ENCODE results near the gene OR10H3.
A peak's percentile ranks its signal among the peaks of the same experiment; 100 is the strongest.
"Not testable (repeated sequence)": the region's sequence is repeated elsewhere in the genome, so short reads cannot be mapped to it uniquely, and the experiment has no call there.

The OR10H3 gene, protein sequence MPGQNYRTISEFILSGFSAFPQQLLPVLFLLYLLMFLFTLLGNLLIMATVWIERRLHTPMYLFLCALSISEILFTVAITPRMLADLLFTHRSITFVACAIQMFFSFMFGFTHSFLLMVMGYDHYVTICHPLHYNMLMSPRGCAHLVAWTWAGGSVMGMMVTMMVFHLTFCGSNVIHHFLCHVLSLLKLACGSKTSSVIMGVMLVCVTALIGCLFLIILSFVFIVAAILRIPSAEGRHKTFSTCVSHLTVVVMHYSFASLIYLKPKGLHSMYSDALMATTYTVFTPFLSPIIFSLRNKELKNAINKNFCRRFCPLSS

DNA sequence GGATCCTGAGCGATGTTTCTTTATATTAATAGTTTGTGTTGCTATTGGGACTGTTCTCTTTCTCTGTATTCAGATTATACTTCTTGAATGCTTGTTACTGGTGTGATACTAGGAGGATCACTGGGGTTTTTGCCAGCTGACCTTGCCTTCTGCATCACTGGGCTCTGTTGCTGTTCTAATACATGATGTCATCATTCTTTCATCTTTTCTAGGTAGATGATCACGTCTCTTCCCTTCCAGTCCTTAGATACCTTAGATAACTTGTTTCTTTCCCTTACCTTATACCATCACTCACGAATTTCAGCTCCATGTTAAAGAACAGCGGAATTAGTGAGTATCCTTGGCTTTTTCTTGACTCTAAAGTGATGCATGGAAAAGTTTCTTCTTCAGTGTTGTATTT, at the start of gene OR10H3:
Gene OR10H3, plus strand, starts transcription at position 264 of the 400 bp plus-strand sequence. CDS start 3,408 bp downstream, outside the sequence.
- no peak for DNase-seq

DNA sequence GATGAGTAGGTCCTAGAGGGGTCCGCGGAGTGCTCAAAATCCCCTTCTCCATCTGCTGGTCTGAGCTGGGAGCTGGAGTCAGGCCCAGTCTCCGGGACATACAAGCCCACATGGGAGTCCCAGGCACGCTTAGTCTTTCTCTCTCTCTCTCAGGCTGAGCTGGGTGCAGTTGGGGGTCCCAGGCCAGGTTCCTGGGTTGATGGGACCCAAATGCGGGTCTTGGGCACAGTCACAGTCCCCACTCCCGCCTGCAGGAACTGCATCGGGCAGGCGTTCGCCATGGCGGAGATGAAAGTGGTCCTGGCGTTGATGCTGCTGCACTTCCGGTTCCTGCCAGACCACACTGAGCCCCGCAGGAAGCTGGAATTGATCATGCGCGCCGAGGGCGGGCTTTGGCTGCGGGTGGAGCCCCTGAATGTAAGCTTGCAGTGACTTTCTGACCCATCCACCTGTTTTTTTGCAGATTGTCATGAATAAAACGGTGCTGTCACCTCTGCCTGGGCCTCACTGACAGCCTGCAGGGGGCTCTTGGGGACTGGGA, 41.1 kb upstream of the OR10H3 start:
- DNase-seq = no peak

DNA sequence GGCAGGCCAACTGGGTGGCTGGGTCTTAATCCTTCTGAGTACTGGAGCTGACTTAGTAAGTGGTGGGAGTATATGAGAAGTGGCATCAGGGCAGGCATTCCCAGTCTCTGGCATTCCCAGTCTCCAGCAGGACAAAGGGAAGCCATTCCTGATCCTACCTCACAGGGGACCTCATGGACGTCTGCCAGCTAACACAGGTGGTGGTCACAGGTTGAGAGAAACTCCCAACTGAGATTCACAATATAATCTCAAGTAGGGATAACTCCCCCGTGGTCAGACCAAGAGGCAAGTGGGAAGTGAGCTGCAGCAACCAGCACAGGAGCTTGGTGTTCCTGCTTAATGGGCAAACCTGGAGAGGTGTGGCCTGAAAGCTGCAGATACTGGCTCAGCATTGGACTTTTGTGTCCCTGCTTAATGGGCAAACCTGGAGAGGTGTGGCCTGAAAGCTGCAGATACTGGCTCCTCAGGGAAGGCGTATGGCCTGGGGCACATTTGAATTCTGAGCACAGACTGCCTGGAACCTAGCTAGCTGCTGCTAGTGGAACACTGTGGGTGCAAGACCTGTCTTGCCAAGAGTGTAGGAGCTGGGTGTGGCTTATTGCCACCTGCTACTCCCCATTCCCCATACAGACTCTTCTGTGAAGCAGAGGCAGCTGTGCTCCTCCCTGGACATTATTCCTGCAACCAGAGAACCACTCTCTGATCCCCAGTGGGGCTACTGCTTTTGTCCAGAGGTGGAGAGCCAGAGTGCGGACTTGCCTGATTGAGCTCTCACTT, 35.8 kb upstream of the OR10H3 start:
- DNase-seq = no peak

DNA sequence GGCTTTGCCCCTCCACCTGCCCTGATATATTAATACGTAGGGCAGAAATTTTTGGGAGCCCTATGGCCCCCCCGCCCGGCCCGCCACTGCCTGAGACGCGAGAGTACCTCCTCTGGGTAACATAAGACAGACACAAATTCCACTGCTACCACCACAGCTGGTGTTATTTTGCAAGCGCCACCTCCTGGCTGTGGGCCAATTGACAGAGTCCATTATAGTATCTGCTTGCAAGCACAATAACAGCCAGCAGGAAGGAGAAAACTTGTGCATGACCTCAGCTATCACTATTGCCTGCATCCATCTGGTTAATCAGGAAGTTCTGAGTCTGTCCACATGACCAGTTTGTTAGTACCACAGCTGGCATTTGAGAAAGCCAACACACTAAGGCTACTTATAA, 35.3 kb upstream of the OR10H3 start:
- peak; percentile 9 for DNase-seq

DNA sequence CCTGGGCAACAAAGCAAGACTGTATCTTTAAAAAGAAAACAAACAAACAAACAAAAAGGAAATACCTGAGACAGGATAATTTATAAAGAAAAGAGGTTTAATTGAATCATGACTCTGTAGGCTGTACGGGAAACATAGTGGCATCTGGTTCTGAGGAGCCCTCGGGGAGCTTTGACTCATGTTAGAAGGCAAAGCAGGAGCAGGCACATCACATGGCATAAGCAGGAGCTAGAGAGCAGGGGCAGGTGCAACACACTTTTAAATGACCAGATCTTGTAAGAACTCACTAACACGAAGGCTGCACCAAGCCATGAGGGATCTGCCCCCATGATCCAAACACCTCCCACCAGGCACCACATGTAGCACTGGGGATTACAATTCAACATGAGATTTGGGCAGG, 23.1 kb upstream of the OR10H3 start:
- no peak for DNase-seq

DNA sequence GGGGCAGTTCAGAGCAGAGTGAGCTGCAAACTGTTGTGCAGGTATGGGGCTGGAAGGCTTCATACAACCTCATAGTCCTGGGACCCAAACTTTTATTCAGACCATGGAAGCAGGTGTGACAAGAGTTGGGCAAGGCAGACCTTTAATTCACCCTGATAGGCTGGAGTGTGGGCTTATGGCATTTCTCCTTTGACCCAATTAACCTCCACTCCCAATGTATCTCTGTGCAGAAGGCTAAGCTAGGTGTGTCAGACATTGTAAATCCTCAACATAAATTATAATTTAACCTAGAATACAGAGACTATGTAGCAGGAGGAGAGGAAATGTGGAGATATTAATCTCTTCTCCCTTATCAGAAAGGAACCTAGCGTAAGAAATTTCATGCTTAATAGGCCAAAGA, 22.1 kb upstream of the OR10H3 start:
- DNase-seq = no peak

DNA sequence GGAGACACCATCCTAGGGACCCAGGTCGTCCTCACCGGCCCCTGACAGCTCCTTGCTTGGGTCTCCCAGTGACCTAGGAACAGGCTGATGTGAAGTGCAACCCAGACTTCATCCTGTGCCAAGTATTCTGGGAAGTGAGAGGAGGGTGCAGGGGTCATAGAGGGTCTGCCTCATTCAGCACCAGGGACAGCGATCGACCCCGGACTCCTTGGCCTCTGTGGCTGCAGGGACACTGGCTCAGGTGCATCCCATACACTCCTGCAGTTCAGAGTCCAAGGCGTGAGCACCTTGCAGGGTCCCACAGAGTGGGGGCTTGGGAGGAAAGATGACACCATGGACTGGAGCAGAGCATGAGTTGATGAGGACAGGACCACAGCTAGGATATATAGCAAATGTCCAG, 20.0 kb upstream of the OR10H3 start:
- DNase-seq = no peak

DNA sequence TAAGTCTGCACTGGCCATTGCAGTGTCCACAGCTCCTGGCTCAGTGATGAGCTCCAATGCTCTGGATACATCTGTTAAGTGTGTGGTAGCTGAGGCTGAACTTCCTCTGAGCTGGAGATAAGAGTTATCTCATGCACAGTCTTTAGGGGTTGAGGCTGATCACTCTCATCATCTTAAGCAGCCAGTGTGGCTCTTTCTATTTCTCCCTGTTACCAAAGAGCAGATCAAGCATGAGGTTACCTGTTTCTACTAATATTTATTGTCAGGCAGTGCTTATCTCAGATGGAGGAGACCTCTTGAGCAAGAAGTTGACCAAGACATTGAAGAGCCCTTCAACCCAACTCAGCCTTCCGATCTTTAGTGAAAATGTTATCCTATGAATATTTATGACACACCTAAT, 16.5 kb upstream of the OR10H3 start:
- DNase-seq = no peak

DNA sequence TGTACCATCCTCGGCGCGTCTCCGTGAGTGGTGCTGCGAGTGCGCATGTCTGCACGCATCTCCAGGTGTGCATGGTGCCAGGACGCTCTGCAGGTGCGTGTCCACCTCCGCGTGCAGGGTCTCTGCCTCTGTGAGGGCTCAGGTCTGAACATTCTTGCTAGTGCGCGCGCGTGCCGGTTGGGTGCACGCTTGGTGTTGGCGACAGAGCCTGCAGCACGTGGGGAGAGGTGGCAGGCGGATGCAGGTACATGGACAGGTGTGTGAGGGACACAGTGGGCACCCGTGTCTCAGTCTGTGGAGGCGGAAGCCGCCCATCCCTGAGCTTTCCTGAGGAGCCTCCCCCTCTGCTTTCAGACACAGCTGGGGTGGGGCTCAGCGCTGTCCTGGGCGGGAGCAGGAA, 14.8 kb upstream of the OR10H3 start:
- DNase-seq = no peak

DNA sequence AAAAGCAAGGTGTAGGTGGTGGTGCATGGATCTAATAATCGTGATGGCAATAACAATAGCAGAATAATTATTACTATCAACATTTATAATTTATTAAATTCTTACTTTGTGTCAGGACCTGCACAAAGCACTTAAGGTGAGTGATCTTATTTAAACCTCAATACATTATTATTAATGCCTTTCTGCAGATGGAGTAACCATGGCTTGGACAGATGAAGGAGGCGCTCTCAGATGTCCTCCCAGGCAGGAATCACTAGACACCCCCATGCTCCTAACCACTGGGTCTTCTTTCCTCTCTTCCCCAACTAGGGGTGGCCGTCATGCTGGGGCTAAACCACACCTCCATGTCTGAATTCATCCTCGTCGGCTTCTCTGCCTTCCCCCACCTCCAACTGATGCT, 10.1 kb upstream of the OR10H3 start, which contains the start of gene OR10H2:
Gene OR10H2, plus strand, starts transcription at position 301 of the 400 bp plus-strand sequence. Its CDS starts 20 bp downstream, at position 321.
- no peak for DNase-seq

DNA sequence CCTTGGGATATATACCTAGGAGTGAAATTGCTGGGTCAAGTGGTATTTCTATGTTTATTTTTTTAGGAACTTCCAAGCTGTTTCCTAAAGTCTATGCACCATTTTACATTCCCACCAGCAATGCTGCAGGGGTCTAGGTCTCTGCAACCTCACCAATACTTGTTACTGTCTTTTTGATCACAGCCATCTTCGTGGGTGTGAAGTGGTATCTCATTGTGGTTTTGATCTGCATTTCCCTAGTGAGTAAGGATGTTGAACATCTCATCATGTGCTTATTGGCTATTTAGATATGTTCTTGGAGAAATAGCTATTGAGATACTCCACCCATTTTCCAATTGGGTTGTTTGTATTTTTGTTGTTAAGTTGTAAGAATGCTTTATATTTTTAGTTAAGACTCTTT, 7.2 kb upstream of the OR10H3 start:
- DNase-seq = no peak

DNA sequence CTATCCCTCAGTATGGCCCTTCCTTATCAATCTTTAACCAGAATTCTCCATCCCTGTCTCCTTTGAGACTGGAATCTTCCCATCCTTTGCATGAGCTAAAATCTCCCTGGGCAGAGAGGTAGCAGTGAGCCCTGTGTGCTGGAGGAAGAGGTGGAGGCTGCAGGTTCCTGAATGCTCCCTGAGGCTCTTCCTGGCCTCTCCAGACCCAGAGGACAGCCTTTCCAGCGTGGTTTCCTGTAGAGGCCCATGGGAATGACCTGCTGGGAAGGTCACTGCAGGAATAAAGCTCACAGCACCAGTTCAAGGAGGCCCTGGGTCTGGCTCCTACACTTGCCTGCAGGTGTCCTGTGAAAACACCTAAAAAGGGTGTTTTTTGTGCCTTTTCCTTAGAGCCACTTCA, 5.4 kb upstream of the OR10H3 start:
- no peak for DNase-seq

DNA sequence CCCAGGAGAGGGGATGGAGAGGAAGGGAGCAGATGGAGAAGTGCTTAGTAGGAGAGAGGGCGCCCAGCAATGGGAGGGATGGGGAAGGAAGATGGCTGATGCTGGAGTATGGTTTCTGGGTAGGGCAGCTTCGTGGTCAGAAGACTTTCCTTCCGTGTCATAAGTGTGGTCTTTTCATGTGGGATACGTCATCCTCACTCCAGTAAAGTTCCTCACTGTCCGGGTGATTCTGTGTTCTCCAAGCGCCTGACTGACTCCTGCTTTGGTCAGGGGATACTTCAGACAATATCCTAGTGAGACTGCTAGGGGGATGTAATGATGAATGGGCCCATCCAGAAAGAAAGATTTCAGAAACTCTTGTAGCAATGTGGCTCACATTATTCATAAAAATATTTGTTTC, 3.9 kb upstream of the OR10H3 start:
- DNase-seq = no peak

DNA sequence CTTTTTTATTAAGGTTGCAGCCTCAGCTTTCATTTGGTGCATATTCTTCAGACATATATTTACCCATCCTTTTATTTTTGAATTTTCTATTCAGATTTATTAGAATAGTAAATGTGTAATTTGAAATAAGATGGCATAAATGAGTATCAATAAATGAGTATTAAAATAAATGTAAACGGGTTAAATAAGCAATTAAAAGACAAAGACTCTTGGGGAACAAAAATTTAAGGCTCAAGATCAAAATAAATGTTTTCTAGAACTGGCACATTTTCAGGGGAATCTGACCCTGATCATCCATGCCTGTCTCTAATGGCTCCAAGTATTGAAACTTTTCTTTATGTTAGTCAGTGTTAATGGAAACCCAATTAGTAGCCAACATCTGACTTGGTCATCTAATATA, 3.0 kb downstream of the OR10H3 start:
- DNase-seq = no peak

DNA sequence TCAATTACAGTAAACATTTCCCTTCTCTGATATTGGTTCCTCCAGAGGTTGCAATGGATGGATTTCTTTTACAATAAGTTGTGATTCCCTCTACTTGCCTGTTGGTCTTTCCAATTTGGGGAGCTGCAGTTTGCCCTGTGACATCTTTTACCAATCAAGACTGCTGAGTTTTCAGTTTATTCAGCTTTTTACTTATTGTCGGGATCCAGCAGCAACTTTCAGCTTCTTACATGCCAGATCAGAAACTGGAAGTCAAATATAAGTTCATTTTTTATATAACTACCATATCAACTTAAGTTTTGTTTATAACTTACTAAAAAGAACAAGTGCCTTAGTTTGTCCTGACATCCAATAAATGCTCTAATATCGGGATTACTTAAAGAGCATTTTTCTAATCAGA, 10.5 kb downstream of the OR10H3 start:
- DNase-seq = no peak

DNA sequence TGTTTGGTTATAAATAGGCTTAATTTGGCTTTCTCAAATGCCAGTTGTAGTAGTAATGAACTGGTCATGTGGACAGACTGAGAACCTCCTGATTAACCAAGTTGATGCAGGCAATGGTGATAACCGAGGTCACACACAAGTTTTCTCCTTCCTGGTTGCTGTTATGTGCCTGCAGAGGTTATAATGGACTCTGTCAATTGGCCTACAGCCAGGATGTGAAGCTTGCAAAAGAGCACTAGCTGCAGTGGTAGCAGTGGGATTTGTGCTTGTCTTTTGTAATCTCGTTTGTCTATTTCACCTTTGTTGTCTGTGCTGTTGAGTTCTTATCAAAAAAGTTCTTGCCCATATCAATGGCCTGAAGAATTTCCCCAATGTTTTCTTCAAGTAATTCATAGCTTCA, 20.6 kb downstream of the OR10H3 start:
- no peak for DNase-seq

DNA sequence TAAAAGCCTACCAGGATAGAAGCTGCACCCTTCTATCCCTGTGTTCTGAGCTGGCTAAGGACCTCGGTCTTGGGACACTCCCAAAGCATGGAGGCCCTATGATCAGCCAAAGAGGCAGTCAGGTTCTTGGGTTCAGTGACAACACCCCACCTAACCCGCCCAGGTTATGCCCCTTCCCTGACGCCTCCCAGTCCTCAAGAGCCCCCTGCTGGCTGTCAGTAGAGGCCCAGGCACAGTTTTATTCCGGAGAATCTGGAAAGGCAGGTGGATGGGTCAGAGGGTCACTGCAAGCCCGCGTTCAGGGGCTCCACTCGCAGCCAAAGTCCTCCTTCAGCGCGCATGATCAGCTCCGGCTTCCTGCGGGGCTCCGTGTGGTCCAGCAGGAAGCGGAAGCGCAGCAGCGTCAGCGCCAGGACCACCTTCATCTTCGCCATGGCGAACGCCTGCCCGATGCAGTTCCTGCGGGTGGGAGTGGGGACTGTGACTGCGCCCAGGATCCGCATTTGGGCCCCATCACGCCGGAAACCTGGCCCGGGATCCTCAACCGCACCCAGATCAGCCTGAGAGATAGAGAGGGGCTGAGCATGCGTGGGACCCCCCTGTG, 22.3 kb downstream of the OR10H3 start:
- DNase-seq = peak; percentile 2

DNA sequence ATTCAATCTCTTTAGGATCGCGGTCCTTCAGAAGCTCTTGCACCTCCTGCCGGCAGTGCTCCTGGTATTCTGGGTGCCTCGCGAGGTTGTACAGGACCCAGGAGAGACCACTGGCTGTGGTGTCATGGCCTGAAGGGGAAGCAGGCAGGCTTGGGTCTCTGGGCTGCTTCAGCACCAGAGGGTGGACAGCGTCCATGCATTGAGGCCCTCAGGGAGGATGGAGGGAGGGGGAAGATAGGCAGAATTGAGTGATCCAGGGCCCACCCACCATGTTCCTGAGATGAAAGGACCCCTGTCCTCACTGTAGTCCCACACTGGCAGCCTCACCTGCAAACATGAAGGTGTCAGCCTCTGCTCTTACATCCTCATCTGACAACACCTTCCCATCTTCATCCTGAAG, 31.8 kb downstream of the OR10H3 start:
- no peak for DNase-seq

DNA sequence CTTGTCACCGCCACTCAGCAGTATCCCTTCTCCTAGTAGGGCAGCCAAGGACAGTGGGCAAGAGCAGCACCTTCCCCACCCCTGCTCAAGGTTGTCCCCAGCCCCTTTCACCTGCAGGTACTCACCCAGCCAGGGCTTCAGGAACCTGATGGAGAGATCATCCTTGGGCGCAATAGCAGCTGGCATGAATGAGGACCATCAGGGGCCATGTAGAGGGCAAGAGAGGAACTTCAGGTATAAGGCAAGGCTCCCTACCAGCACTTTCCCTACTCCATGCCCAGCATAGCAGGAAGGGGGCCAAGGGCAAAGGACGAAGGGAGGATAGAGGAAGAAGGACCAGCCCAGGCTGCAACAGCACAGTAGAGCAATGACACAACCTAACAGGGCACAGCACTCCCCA, 36.4 kb downstream of the OR10H3 start:
- not testable (repeated sequence) for DNase-seq

DNA sequence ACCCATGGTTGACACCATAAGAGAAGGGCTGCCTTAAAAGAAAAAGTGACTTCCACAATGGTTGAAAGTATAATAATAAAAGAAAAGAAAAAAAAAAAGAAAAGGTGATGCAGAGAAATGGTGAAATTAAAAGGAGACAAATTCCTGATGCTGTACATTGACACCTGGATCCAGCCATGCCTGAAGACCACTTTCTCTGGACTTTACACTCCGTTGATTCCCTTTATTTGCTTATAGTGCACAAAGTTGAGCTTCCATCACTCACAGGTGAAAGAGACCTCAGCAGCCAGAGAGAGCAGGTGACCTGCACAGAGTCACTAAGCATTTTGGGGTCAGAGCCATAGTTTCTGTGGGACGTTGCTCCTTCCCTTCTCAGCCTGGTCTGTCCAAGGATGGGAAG, 37.5 kb downstream of the OR10H3 start:
- DNase-seq = no peak

DNA sequence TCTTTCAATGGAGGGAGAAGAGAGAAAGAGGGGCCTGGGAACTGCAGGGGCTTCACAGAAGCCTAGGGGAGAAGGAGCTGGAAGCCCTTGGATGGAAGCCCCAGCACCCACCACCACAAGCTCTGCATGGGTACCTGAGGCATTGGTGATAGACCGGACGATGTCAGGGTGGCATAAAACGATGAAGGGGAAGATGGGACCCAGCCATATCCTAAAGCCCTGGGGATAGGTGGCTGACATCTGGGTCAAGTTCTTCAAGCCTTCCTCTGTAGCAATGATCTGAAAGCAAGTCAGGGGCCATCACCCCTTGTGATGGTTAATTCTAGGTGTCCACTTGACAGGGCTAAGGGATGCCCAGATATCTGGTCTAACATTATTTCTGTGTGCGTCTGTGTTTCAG, 38.5 kb downstream of the OR10H3 start:
- DNase-seq = no peak

DNA sequence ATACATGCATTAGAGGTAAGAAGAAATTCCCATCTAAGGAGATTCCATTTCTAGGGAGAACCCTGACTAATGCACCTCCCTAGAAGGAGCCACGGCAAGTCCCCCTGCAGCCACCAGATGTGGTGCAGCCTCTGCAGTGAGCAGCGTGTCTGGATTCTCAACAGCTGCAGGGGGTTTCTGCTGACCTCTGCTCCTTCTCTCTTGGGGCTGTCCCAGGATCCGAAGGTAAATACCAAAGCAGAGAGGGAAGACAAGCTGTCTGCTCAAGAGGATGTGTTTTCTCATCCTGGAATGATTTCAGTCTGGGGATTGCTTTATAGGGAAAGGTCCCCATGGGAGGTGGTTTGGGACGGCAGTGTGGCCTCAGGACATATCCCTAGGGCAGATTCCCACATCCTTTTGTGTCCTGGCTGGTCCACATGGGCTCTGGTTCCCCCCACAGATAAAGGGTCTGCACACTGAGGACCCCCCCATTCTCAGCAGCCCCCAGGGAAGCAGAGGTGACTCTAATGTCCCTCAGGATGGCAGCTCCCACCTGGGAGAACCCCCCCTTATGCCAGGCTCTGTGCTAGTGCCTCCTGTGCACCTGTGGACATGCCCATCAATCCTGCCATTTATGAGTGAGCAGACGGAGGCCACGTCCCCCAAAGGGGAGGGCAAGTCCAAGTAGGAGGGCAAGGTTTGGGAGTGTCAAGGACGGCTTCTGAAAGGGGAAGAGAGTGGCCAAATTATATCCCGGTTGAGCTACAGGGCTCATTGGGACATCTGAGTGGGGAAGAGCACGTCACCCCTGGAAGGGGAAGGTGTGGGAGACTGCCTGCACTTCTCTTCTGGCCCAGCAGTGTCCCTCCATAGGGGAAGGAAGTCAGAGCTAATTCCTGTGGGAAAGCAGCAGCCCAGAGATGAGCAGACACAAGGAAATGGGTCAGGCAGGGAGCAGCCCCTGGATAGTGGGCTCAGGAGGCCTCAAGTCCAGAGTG, 39.5 kb downstream of the OR10H3 start:
- no peak for DNase-seq

Measured in activated CD4-positive, alpha-beta T cell treated with anti-CD3 and anti-CD28 coated beads, Interleukin-2, amount 50 U/mL, for 16 hours (primary cell).